Heart left ventricle (tissue), 13 donors: ENCODE measurements around the gene CHEK1.

ENCODE experiments used
- POLR2A ChIP-seq, 2 donors: fragments of 450-650 bp; IDR thresholded peaks; one replicate each; pipeline ENCODE4 v1.6.1; 2017; ENCODE audit warnings: antibody characterized with exemption in 2 of 2, mild to moderate bottlenecking in 2 of 2, moderate library complexity in 2 of 2
- TF ChIP-seq, protein P1 (sequence below), 12 donors: fragments of 200-600 bp; sonication (generic) in 4 of 12; IDR thresholded peaks; one replicate each; pipeline versions ENCODE4 v1.5.0 to v1.8.0; 2018 to 2022; ENCODE audit warnings: antibody characterized with exemption in 12 of 12, mild to moderate bottlenecking in 5 of 12
- donor health status: ischemic (EF 13 %, LVEDD 7.1; RV severe dilation, severe dysfunction).
- donor health status: DM: no; HTN: yes; CAD: no.
- donor health status: DM: no; HTN: no; CAD: no.
- donor health status: ischemic (EF 25% LVEDD 6.9; RV normal size, moderate dysfunction).
- donor health status: ischemic (EF 25% LVEDD 5.7; RV mildly dilated, moderate dysfunction).
- donor health status: ischemic (EF 35%, LVEDD 5.7; RV mildly dilated, moderate dysfunction).
- donor health status: nonischemic (EF 11% LVEDD 7.7; RV severe dilation, severe dysfunction).
- donor health status: DM: yes; HTN: yes; CAD: no.
- donor health status: PGD.
- donor health status: ischemic (EF 29% LVEDD 5.4; RV normal size, mild dysfunction).
- donor health status: nonischemic (EF 23%, LVEDD 6.1; RV moderate dilation, normal function).

DNA sequence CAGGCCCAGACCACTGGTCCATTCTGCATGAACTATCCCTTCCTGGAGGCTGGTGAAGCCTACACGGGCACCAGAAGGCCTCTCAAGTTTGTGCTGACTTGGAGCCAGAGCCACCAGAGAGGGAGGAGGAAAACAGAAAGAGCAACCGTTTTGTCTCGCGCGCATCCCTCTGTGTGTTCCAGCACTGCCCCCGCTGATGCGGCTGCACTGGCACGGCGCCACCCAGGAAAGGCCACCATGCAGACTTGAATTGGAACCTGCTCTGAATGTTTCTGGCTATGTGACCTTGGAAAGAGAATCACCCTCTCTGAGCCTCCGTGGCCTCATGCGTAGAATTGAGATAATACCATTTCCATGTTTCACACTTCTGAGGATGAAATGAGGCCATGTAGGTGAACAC, 63.1 kb downstream of the CHEK1 start:
- TF ChIP-seq, protein P1, sequence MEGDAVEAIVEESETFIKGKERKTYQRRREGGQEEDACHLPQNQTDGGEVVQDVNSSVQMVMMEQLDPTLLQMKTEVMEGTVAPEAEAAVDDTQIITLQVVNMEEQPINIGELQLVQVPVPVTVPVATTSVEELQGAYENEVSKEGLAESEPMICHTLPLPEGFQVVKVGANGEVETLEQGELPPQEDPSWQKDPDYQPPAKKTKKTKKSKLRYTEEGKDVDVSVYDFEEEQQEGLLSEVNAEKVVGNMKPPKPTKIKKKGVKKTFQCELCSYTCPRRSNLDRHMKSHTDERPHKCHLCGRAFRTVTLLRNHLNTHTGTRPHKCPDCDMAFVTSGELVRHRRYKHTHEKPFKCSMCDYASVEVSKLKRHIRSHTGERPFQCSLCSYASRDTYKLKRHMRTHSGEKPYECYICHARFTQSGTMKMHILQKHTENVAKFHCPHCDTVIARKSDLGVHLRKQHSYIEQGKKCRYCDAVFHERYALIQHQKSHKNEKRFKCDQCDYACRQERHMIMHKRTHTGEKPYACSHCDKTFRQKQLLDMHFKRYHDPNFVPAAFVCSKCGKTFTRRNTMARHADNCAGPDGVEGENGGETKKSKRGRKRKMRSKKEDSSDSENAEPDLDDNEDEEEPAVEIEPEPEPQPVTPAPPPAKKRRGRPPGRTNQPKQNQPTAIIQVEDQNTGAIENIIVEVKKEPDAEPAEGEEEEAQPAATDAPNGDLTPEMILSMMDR (IDR thresholded peaks at IDR 0.05) = no peak
- TF ChIP-seq POLR2A (IDR thresholded peaks at IDR 0.05) = no peak
